Small intestine (tissue), 7 donors: ENCODE measurements around the gene UTS2B. TPM values are rescaled to one million over a fixed set of nuclear protein-coding genes. Genes with fewer than 3 reads are reported as not detected.
A peak's percentile ranks its signal among the peaks of the same experiment; 100 is the strongest.

Experiments used
- DNase-seq, 2 donors: peaks; one replicate each; pipeline versions ENCODE4 v3.0.0 to v3.0.0-alpha.2; 2013
- FAIRE-seq: peaks from 2 replicates; lab custom pipeline; 2012; peaks lifted over from hg19 to GRCh38; lab: Jason Lieb, UNC
- H3K27ac ChIP-seq, 3 donors: one replicate each; pipeline ENCODE4 v1.5.1; 2013; ENCODE audit warnings: low read length in 2 of 3, mild to moderate bottlenecking in 2 of 3, control low read depth in 1 of 3, inconsistent platforms in 1 of 3, low read depth in 1 of 3, moderate library complexity in 1 of 3
- H3K27me3 ChIP-seq, 3 donors: one replicate each; pipeline ENCODE4 v1.6.1; 2013; ENCODE audit warnings: low read length in 3 of 3, inconsistent platforms in 1 of 3; ENCODE audit not compliant: control insufficient read depth in 3 of 3, insufficient read depth in 3 of 3
- H3K36me3 ChIP-seq, 3 donors: one replicate each; pipeline ENCODE4 v1.6.1; 2013; ENCODE audit warnings: low read length in 3 of 3, inconsistent platforms in 1 of 3, low read depth in 1 of 3, mild to moderate bottlenecking in 1 of 3, moderate library complexity in 1 of 3; ENCODE audit not compliant: control insufficient read depth in 3 of 3, insufficient read depth in 2 of 3
- H3K4me1 ChIP-seq, 3 donors: one replicate each; pipeline ENCODE4 v1.6.1; 2013; ENCODE audit warnings: low read length in 2 of 3, inconsistent platforms in 1 of 3, low read depth in 1 of 3, mild to moderate bottlenecking in 1 of 3, moderate library complexity in 1 of 3; ENCODE audit not compliant: control insufficient read depth in 3 of 3, insufficient read depth in 2 of 3
- H3K4me3 ChIP-seq, 3 donors: one replicate each; pipeline ENCODE4 v1.5.1; 2013; ENCODE audit warnings: low read length in 3 of 3, control low read depth in 1 of 3, inconsistent platforms in 1 of 3, low read depth in 1 of 3, mild to moderate bottlenecking in 1 of 3, moderate library complexity in 1 of 3
- H3K9me3 ChIP-seq, 2 donors: one replicate each; pipeline ENCODE4 v1.6.1; 2013; ENCODE audit warnings: low read depth in 1 of 2, low read length in 1 of 2; ENCODE audit not compliant: control insufficient read depth in 2 of 2, insufficient read depth in 1 of 2
- WGBS, 3 donors: extraction: QIAGEN DNeasy Blood & Tissue Kit; methylation state at CpG; one replicate each; pipeline ENCODE4 v1.1.7; 2013; 5-methylcytosine and 5-hydroxymethylcytosine counted together
- polyA plus RNA-seq, 4 donors: library from polyadenylated mRNA; stranded (reverse) in 3 of 4; unstranded in 1 of 4; fragments of 200-250 nt in 3 of 4; fragments of 120-200 nt in 1 of 4; gene quantifications; one replicate each; pipeline versions ENCODE4 v1.2.1 to v1.2.3, GENCODE V29; 2013
- donor health status: healthy with polysubstance abuse.
- donor health status: control.
- donor health status: control.
- donor health status: Bipolar disorder and iron deficiency.
- donor health status: healthy.

The UTS2B gene
- polyA plus RNA-seq, 4 donors, result 0.09 to 0.22 TPM; not detected in 2

DNA sequence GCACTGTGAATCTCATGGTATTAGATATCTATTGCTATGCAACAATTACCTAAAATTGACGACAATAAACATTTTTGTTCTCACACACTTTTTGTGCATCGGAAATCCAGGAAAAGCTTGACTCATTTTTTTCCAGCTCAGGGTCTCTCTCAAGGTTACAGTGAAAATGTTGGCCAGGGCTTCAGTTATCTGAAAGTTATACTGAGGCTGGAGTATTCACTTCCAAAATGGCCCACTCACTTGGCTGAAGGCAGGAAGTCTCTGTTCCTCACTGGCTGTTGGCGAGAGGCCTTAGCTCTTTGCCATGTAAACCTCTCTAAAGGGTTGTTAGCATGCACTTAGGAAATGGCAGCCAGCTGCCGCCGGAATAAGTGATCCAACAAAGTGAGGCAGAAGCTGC lies 89.8 kb downstream of the UTS2B start:
- H3K27ac ChIP-seq, result no peak overlapping the region
- H3K4me1 ChIP-seq, result no peaks in the 10 kb centered on the region
- H3K36me3 ChIP-seq, result no peaks in the 10 kb centered on the region
- H3K27me3 ChIP-seq, result no peaks in the 10 kb centered on the region
- WGBS, 3 donors, result 89 to 96% (median 96%) methylated on average over 5 of the region's 5 CpGs
- no peak for DNase-seq
- no peaks in the 10 kb centered on the region for H3K9me3 ChIP-seq
- FAIRE-seq, result no peak
- H3K4me3 ChIP-seq, result no peak overlapping the region

DNA sequence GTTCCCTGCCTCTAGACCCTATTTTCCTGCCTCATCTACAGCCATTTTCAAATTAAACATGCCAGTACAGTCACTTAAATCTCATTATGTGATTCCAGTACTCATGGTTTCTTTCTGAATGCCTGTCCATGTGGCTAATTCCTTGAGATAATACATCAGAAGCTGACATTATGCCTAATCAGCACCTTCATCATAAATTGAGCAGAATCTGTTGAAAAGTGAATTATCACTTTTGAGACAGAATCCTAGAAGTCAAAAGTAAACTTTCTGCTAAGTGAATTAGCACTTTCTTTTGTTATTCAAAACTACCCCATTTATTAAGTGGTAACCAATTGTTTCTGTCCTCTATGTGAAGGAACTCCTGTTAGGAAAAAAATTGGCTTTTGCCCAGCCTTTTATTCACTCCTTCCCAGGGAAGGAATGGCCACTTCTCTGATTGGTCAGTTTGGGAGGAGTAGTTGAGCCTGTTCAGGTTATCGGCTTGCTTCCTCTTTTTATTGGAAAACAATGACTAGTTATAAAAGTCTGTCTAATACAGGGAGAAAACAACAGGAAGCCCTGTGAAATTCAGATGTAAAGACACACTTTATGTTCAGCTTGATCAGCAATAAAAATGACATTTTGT lies 90.8 kb downstream of the UTS2B start:
- Histone ChIP-seq H3K36me3 (no peaks in the 10 kb centered on the region), H3K27ac (no peak overlapping the region), H3K4me1 (no peaks in the 10 kb centered on the region), H3K27me3 (no peaks in the 10 kb centered on the region), H3K4me3 (no peak overlapping the region), H3K9me3 (no peaks in the 10 kb centered on the region)
- 3 to 32% (median 8%) methylated on average over 1 of the region's 1 CpG for WGBS, 3 donors
- DNase-seq (no peak), FAIRE-seq (no peak)

DNA sequence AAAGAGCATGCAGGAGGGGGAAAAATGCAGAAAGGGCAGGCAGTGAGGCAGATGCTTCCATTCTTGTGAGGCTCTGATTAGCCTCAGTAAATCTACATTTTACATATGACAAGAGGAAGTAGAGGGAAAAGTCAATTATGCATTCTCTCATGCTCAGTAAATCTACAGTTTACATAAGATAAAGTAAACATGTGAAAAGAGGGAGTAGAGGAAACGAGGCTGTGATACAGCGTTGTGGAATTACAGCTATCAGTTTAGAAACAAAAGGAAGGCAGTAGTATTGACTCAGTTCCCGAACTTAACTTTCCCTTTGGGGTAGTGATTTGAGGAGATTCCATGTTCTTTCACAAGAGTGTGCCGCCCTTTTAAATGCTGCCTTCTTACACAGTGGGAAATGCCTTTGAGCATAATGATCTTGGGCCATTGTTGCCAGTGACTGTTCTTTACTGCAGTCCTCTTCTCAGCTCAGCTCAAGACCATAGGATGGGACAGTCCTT lies 92.0 kb downstream of the UTS2B start:
- WGBS, 3 donors, result 17 to 48% (median 30%) methylated on average over 4 of the region's 4 CpGs
- Histone ChIP-seq H3K27me3 (no peaks in the 10 kb centered on the region), H3K4me1 (no peaks in the 10 kb centered on the region), H3K4me3 (no peak overlapping the region), H3K9me3 (no peaks in the 10 kb centered on the region), H3K36me3 (no peaks in the 10 kb centered on the region), H3K27ac (no peak overlapping the region)
- DNase-seq (peak in 1 of 2 donors; percentile 1), FAIRE-seq (no peak)

DNA sequence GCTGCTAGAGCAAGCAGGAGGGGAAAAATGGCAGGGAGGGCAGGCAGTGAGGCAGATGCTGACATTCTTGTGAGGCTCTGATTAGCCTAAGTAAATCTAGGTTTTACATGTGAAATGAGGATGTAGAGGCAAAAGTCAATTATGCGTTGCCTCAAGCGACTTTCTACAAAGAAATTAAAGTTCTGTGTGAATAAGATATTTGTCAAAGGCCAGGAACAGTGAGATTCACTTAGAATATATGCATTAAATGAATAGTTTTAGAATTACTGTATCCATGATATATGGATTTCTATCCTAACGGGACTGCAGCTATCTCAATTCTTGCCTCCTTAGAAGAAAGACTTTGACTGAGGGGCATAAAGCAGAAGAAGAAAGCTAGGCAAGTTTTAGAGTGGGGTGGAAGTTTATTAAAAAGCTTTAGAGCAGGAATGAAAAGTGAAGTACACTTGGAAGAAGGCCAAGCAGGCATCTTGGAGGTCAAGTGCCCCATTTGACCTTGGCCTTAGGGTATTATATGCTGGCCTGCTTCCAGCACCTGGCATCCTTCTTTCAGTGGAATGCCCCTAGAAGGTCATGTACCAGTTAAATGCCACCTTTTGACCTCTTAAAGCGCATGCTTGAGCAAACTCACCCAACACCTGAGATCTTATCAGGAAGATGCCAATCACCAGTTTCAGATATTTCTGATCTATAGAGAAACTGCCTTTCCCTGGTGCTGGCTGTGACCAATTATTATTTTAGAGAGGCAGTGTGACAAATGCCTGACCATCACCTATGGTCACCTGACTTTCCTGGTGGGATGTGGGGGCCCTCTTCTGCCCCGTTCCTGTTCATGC lies 93.1 kb downstream of the UTS2B start:
- no peak overlapping the region for H3K27ac ChIP-seq
- DNase-seq, result no peak
- no peaks in the 10 kb centered on the region for H3K4me1 ChIP-seq
- no peak overlapping the region for H3K4me3 ChIP-seq
- no peak for FAIRE-seq
- H3K27me3 ChIP-seq, result no peaks in the 10 kb centered on the region
- no peaks in the 10 kb centered on the region for H3K36me3 ChIP-seq
- WGBS, 3 donors, result 70 to 89% (median 77%) methylated on average over 5 of the region's 5 CpGs
- H3K9me3 ChIP-seq, result no peaks in the 10 kb centered on the region

DNA sequence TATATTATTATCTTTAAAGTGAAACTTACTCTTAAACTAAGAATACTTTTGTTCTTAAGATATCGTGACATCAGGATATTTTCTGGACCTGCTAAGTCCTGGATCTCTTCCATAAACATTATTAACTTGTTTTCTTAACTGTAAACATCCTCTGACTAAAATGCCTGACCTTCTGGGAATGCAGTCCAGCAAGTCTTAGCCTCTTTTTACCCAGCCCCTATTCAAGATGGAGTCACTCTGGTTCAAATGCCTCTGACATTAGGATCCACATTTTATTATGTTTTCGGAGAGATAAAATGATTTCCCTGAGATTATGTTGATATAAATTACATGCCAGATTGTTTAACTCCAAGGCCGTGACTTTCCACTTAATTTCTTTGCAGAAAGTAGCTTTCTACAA lies 93.7 kb downstream of the UTS2B start:
- WGBS, 3 donors, result 72 to 73% (median 73%) methylated on average over 3 of the region's 3 CpGs
- Histone ChIP-seq H3K9me3 (no peaks in the 10 kb centered on the region), H3K27ac (no peak overlapping the region), H3K27me3 (no peaks in the 10 kb centered on the region), H3K36me3 (no peaks in the 10 kb centered on the region), H3K4me1 (no peaks in the 10 kb centered on the region), H3K4me3 (no peak overlapping the region)
- FAIRE-seq (no peak), DNase-seq (no peak)

DNA sequence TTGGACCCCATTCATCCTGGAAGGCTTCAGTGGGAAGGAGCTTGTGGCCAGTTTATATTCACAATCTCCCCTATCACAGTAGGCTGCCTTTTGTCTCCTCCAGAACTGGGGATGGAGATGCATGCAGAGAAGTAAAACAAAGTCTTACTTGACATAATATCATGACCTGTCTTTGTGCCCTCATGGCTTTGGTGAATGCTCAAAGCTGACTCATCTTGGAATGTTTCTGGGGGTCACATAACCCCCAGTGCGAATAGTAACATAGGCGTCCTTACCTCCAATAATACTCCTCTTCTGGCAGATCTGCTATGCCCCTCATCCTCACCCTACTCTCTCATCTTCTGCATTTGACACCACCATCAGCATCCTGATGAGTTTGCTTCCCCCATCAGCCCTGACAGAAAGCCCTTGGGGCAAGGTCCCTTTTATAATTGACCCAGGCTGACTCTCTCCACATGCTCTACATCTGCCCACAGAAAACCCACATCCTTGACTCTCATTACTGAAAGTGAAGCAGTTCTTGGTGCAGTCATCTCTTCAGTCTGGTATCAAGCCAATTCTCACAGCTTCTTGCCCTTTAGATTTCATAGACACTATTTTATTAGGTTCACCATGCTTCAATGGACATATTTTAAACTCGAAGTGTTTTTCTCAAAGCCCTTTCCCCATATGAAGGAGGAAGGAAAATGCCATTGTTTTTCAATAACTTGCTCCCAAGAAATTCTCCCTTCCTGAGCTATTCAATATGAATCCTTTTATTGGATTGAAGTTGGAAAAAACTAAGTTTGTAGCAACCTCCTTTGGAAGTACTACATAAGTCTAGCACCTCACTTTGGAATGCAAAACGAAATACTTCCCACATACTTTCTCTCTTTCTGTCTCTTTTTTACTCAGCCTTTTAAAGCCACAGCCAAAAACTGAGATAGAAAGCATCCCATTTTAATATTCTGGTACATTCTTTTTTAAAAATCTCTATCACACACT lies 94.7 kb downstream of the UTS2B start:
- no peak for DNase-seq
- no peak for FAIRE-seq
- Histone ChIP-seq H3K27me3 (no peaks in the 10 kb centered on the region), H3K36me3 (no peaks in the 10 kb centered on the region), H3K9me3 (no peaks in the 10 kb centered on the region), H3K27ac (no peak overlapping the region), H3K4me3 (no peak overlapping the region), H3K4me1 (no peaks in the 10 kb centered on the region)
- 50 to 76% (median 76%) methylated on average over 4 of the region's 4 CpGs for WGBS, 3 donors

DNA sequence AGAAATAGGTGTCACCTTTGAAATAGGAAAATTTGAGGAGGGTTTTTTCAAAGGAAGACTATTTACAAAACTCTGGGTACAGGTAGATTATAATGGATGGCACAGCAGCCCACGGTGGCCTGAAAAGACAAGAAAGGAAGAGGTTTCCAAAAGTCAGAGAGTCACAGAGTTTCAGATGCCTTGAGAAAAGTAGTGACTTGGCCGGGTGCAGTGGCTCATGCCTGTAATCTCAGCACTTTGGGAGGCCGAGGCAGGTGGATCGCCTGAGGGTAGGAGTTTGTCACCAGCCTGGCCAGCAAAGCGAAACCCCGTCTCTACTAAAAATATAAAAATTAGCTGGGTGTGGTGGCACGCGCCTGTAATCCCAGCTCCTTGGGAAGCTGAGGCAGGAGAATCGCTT lies 96.1 kb downstream of the UTS2B start:
- Histone ChIP-seq H3K36me3 (no peaks in the 10 kb centered on the region), H3K4me1 (no peaks in the 10 kb centered on the region), H3K27ac (no peak overlapping the region), H3K27me3 (no peaks in the 10 kb centered on the region), H3K4me3 (no peak overlapping the region), H3K9me3 (no peaks in the 10 kb centered on the region)
- FAIRE-seq (no peak), DNase-seq (no peak)
- 88 to 95% (median 91%) methylated on average over 9 of the region's 9 CpGs for WGBS, 3 donors

DNA sequence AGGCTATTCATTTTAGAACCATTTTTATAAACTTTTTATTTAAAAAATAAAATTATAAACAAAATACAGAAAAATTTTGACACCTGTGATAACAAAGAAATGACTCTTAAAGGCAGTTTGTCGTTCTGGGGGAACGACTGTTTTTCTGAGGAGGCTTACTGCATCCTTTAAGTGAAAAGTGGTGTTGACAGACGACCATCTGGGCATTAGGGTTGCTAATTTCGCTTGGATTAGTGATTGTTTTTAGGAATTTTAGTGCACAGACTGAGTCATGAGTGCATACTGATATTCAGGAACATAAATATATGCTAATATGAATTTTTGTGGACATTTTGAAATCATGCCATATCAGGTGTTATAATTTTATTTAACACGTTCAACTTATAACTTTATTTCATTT lies 102.8 kb downstream of the UTS2B start:
- Histone ChIP-seq H3K27ac (no peak overlapping the region), H3K4me3 (no peak overlapping the region), H3K27me3 (no peaks in the 10 kb centered on the region), H3K4me1 (no peaks in the 10 kb centered on the region), H3K36me3 (no peaks in the 10 kb centered on the region), H3K9me3 (no peaks in the 10 kb centered on the region)
- 48 to 69% (median 51%) methylated on average over 5 of the region's 5 CpGs for WGBS, 3 donors
- no peak for FAIRE-seq
- no peak for DNase-seq
